Measurements from ENCODE around the gene EFNA1. TPM values are rescaled to one million over a fixed set of nuclear protein-coding genes. Genes with fewer than 3 reads are reported as not detected.

Gene EFNA1
- total RNA-seq, 5 donors from 2014 or later (not counting 1 experiment from before 2014, with no cell fraction given), result 1.6 to 8.4 (median 5.1) TPM

DNA sequence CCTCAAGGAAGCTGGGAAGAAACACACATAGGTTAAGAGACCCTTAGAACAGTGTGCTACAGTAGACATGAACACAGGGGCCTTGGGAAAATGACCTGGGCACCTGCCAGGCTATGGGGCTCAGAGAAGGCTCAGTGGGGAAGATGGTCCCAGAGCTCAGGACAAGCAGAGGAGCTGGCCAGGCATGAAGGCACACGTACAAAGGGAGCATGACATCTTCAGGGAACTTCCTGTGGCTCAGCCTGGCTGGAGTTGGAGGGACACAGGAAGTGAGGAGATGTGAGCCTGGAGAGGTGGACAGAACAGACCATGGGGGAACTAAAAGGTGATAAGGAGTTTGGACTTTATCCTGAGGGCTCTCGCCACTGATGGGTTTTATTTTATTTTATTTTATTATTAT, 4.2 kb downstream of the EFNA1 start:
- H3K4me3 Mint-ChIP-seq, result no peak overlapping the region
- Histone ChIP-seq H3K4me1 (ENCODE audit: control insufficient read depth in 1 of 2, extremely low read depth in 1 of 2, insufficient read depth in 2 of 2, low read length in 2 of 2) (peaks cover 11 to 50% of the 10 kb centered on the region in 2 experiments), H3K4me3 (ENCODE audit: control insufficient read depth in 1 of 2, extremely low read depth in 1 of 2, low read length in 1 of 2) (no peak overlapping the region), H3K27me3 (replicated peaks in 1 of 2; ENCODE audit: control insufficient read depth in 2 of 2, extremely low read depth in 1 of 2, insufficient read depth in 2 of 2, low read length in 1 of 2) (peaks cover 0 to 33% of the 10 kb centered on the region in 2 experiments), H3K9me3 (no peaks in the 10 kb centered on the region), H3K36me3 (ENCODE audit: control insufficient read depth in 2 of 2, extremely low read depth in 1 of 2, insufficient read depth in 1 of 2, low read length in 1 of 2) (no peaks in the 10 kb centered on the region), H3K27ac (ENCODE audit: low read length) (no peak overlapping the region)
- H3K27me3 Mint-ChIP-seq, result peaks cover 0 to 19% of the 10 kb centered on the region in 2 donors
- H3K9me3 Mint-ChIP-seq, result no peaks in the 10 kb centered on the region
- ChIA-PET CTCF (no interaction called here), POLR2A (no interaction called here)
- DNase-seq (no peak), ATAC-seq (replicated peaks in 1 of 4) (no peak)
- H3K27ac Mint-ChIP-seq, result no peak overlapping the region
- H3K36me3 Mint-ChIP-seq, result no peaks in the 10 kb centered on the region
- H3K4me1 Mint-ChIP-seq, result peaks cover 52 to 59% (median 55%) of the 10 kb centered on the region in 3 donors
- WGBS (ENCODE audit: insufficient coverage), result 45% methylated on average over 1 of the region's 2 CpGs

DNA sequence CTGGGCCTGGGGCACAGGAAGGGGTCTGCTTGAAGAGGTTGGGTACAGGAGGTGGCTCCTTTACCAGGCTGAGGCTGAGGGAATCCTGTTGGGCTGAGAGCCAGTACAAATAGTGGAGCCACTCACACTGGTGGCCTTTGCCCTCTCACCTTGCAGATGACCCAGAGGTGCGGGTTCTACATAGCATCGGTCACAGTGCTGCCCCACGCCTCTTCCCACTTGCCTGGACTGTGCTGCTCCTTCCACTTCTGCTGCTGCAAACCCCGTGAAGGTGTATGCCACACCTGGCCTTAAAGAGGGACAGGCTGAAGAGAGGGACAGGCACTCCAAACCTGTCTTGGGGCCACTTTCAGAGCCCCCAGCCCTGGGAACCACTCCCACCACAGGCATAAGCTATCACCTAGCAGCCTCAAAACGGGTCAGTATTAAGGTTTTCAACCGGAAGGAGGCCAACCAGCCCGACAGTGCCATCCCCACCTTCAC, 6.2 kb downstream of the EFNA1 start:
- Mint-ChIP-seq H3K9me3 (no peaks in the 10 kb centered on the region), H3K4me3 (peak overlapping the region in 2 of 3 donors; percentile 49 to 99), H3K4me1 (peaks cover 51 to 62% (median 56%) of the 10 kb centered on the region in 3 donors), H3K27ac (peak overlapping the region in 1 of 2 donors; percentile 4), H3K27me3 (peaks cover 0 to 5% of the 10 kb centered on the region in 2 donors), H3K36me3 (peaks cover 4% of the 10 kb centered on the region)
- CTCF ChIA-PET, result interaction anchor here (0.6 to 1.7 kb wide), 3 partner anchors 11 to 588 kb away, joined by 3 to 5 read pairs (median 5); partner anchors contain the start of gene KRTCAP2 (in 1 of the 2)
- DNase-seq, result no peak
- Histone ChIP-seq H3K9me3 (no peaks in the 10 kb centered on the region), H3K27ac (ENCODE audit: low read length) (no peak overlapping the region), H3K27me3 (replicated peaks in 1 of 2; ENCODE audit: control insufficient read depth in 2 of 2, extremely low read depth in 1 of 2, insufficient read depth in 2 of 2, low read length in 1 of 2) (peaks cover 0 to 14% of the 10 kb centered on the region in 2 experiments), H3K4me3 (ENCODE audit: control insufficient read depth in 1 of 2, extremely low read depth in 1 of 2, low read length in 1 of 2) (no peak overlapping the region), H3K36me3 (ENCODE audit: control insufficient read depth in 2 of 2, extremely low read depth in 1 of 2, insufficient read depth in 1 of 2, low read length in 1 of 2) (no peaks in the 10 kb centered on the region), H3K4me1 (ENCODE audit: control insufficient read depth in 1 of 2, extremely low read depth in 1 of 2, insufficient read depth in 2 of 2, low read length in 2 of 2) (peaks cover under 1 to 39% of the 10 kb centered on the region in 2 experiments)
- 97% methylated on average over 5 of the region's 7 CpGs for WGBS (ENCODE audit: insufficient coverage)
- no peak for ATAC-seq (replicated peaks in 1 of 4)
- POLR2A ChIA-PET, result interaction anchor here in 1 of 2 donors (0.6 kb wide), 1 partner anchor 436 kb away, joined by 4 read pairs; no protein-coding TSS in a partner anchor

DNA sequence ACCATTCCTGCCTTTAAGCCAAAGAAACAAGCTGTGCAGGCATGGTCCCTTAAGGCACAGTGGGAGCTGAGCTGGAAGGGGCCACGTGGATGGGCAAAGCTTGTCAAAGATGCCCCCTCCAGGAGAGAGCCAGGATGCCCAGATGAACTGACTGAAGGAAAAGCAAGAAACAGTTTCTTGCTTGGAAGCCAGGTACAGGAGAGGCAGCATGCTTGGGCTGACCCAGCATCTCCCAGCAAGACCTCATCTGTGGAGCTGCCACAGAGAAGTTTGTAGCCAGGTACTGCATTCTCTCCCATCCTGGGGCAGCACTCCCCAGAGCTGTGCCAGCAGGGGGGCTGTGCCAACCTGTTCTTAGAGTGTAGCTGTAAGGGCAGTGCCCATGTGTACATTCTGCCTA, 6.6 kb downstream of the EFNA1 start:
- Mint-ChIP-seq H3K27ac (peak overlapping the region; percentile 99), H3K4me3 (peak overlapping the region; percentile 99), H3K36me3 (peaks cover 5% of the 10 kb centered on the region), H3K9me3 (no peaks in the 10 kb centered on the region), H3K4me1 (peaks cover 49 to 61% (median 53%) of the 10 kb centered on the region in 3 donors), H3K27me3 (peaks cover 0 to 3% of the 10 kb centered on the region in 2 donors)
- Histone ChIP-seq H3K27me3 (replicated peaks in 1 of 2; ENCODE audit: control insufficient read depth in 2 of 2, extremely low read depth in 1 of 2, insufficient read depth in 2 of 2, low read length in 1 of 2) (peaks cover 0 to 9% of the 10 kb centered on the region in 2 experiments), H3K36me3 (ENCODE audit: control insufficient read depth in 2 of 2, extremely low read depth in 1 of 2, insufficient read depth in 1 of 2, low read length in 1 of 2) (no peaks in the 10 kb centered on the region), H3K4me3 (ENCODE audit: control insufficient read depth in 1 of 2, extremely low read depth in 1 of 2, low read length in 1 of 2) (no peak overlapping the region), H3K27ac (ENCODE audit: low read length) (no peak overlapping the region), H3K9me3 (no peaks in the 10 kb centered on the region), H3K4me1 (ENCODE audit: control insufficient read depth in 1 of 2, extremely low read depth in 1 of 2, insufficient read depth in 2 of 2, low read length in 2 of 2) (peaks cover 0 to 39% of the 10 kb centered on the region in 2 experiments)
- ChIA-PET CTCF (interaction anchor here in 1 of 2 donors (1.0 kb wide), 1 partner anchor 11 kb away, joined by 3 read pairs; no protein-coding TSS in a partner anchor), POLR2A (interaction anchor here in 1 of 2 donors (0.6 kb wide), 1 partner anchor 435 kb away, joined by 4 read pairs; no protein-coding TSS in a partner anchor)
- WGBS (ENCODE audit: insufficient coverage), result 62% methylated on average over 1 of the region's 1 CpG
- DNase-seq, result no peak
- no peak for ATAC-seq (replicated peaks in 1 of 4)

DNA sequence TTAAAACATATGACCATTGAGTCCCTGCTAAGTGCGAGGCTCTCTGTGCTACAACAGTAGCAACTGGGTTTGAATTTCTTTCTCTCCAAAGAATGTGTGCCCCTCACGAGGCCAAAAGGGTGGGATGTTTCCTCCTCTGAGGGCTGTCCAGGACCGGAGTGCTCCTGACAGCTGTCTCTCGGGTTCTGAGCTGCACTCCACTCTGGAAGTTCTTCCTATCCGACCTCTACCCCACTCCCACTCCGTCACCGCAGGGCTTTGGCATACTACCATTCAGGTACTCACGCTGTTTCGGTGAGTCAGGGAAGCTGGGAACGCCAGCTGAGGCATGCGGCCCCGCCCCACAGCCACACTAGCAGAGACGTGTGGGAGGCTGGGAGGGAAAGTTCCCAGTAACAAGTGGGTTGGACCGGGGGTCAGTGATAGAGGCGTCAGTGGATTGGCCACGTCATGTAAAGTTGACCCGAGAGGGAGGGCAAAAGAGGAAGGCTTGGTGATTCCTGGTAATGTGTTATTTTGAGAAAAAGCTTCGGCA, 7.3 kb downstream of the EFNA1 start:
- 48% methylated on average over 10 of the region's 18 CpGs for WGBS (ENCODE audit: insufficient coverage)
- CTCF ChIA-PET, result interaction anchor here in 1 of 2 donors (0.6 to 1.0 kb wide), 4 partner anchors 32 to 1319 kb away, joined by 3 to 7 read pairs (median 4); partner anchors contain the start of gene KRTCAP2
- Histone ChIP-seq H3K4me3 (ENCODE audit: control insufficient read depth in 1 of 2, extremely low read depth in 1 of 2, low read length in 1 of 2) (peak overlapping the region; percentile 84 to 97), H3K4me1 (ENCODE audit: control insufficient read depth in 1 of 2, extremely low read depth in 1 of 2, insufficient read depth in 2 of 2, low read length in 2 of 2) (peaks cover 2 to 39% of the 10 kb centered on the region in 2 experiments), H3K27ac (ENCODE audit: low read length) (peak overlapping the region; percentile 99), H3K27me3 (replicated peaks in 1 of 2; ENCODE audit: control insufficient read depth in 2 of 2, extremely low read depth in 1 of 2, insufficient read depth in 2 of 2, low read length in 1 of 2) (peaks cover 0 to 3% of the 10 kb centered on the region in 2 experiments), H3K36me3 (ENCODE audit: control insufficient read depth in 2 of 2, extremely low read depth in 1 of 2, insufficient read depth in 1 of 2, low read length in 1 of 2) (no peaks in the 10 kb centered on the region), H3K9me3 (no peaks in the 10 kb centered on the region)
- Mint-ChIP-seq H3K9me3 (no peaks in the 10 kb centered on the region), H3K27me3 (peaks cover 0 to 1% of the 10 kb centered on the region in 2 donors), H3K36me3 (peaks cover 5% of the 10 kb centered on the region), H3K27ac (peak overlapping the region; percentile 99), H3K4me1 (peaks cover 47 to 57% (median 51%) of the 10 kb centered on the region in 3 donors), H3K4me3 (peak overlapping the region; percentile 99)
- no peak for ATAC-seq (replicated peaks in 1 of 4)
- peak in 7 of 35 experiments; percentile 10 to 48 (median 20) for DNase-seq
- POLR2A ChIA-PET, result interaction anchor here (0.5 to 0.6 kb wide), 2 partner anchors 17 to 59 kb away, joined by 3 to 5 read pairs; no protein-coding TSS in a partner anchor

DNA sequence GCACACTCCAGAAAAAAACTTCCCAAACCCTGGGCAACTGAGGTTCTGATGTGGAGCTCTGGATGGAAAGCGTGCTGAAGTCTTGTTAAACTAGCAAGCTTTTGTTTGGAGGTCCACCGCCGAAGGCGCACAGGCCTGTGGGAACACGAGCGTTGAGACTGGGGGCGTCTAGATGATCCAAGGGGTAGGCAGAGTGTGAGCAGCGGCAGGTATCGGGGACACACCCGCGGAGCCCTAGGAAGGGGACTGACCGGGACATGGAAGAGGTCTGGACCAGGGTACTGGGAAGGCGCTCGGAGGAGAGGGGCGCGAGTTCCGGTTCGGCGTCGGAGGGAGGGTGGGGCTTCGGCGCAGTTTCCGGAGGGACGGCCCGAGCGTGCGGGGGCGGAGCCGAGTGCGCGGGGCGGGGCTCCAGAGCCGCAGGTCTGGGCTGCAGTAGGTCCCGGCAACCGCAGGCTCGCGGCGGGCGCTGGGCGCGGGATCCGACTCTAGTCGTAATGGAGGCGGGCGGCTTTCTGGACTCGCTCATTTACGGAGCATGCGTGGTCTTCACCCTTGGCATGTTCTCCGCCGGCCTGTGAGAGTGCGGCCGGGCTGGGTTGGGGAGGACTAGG, 7.8 kb downstream of the EFNA1 start, which contains the start of gene SLC50A1:
Gene SLC50A1, plus strand, starts transcription at position 438 of the 614 bp plus-strand sequence. Its CDS starts 60 bp downstream, at position 498.
- peaks cover 47 to 57% (median 53%) of the 10 kb centered on the region in 3 donors for H3K4me1 Mint-ChIP-seq
- Histone ChIP-seq H3K4me1 (ENCODE audit: control insufficient read depth in 1 of 2, extremely low read depth in 1 of 2, insufficient read depth in 2 of 2, low read length in 2 of 2) (peaks cover 2 to 38% of the 10 kb centered on the region in 2 experiments), H3K27ac (ENCODE audit: low read length) (peak within 1 kb of the TSS; percentile 99)

More for the DNA sequence above, 7.8 kb downstream of the EFNA1 start, which contains the start of gene SLC50A1:
- H3K4me3 Mint-ChIP-seq, result peak within 1 kb of the TSS; percentile 99
- no peaks in the 10 kb centered on the region for H3K36me3 ChIP-seq (ENCODE audit: control insufficient read depth in 2 of 2, extremely low read depth in 1 of 2, insufficient read depth in 1 of 2, low read length in 1 of 2)
- no peaks in the 10 kb centered on the region for H3K9me3 Mint-ChIP-seq
- H3K9me3 ChIP-seq, result no peaks in the 10 kb centered on the region
- DNase-seq, result peak; percentile 77 to 96 (median 87)
- ATAC-seq (replicated peaks in 1 of 4), result peak; percentile 87 to 91 (median 90)
- 0% methylated on average over 49 of the region's 52 CpGs for WGBS (ENCODE audit: insufficient coverage)
- ChIA-PET POLR2A (interaction anchor here (0.5 to 0.6 kb wide), 2 partner anchors 16 to 59 kb away, joined by 3 to 5 read pairs; no protein-coding TSS in a partner anchor), CTCF (interaction anchor here in 1 of 2 donors (0.6 to 1.0 kb wide), 5 partner anchors 31 to 1319 kb away, joined by 3 to 7 read pairs (median 3); partner anchors contain the start of gene KRTCAP2)
- H3K27ac Mint-ChIP-seq, result peak within 1 kb of the TSS; percentile 99
- H3K27me3 Mint-ChIP-seq, result no peaks in the 10 kb centered on the region
- H3K4me3 ChIP-seq (ENCODE audit: control insufficient read depth in 1 of 2, extremely low read depth in 1 of 2, low read length in 1 of 2), result peak within 1 kb of the TSS; percentile 84 to 97
- no peaks in the 10 kb centered on the region for H3K27me3 ChIP-seq (replicated peaks in 1 of 2; ENCODE audit: control insufficient read depth in 2 of 2, extremely low read depth in 1 of 2, insufficient read depth in 2 of 2, low read length in 1 of 2)
- H3K36me3 Mint-ChIP-seq, result peaks cover 5% of the 10 kb centered on the region

All from T-cell (primary cell).